22Rv1 (cell line): ENCODE data around the gene VSTM2B.

Source experiments
- H3K27ac ChIP-seq: fragments of 450-650 bp; 2 replicates; pipeline ENCODE4 v1.5.1; 2017
- CTCF ChIP-seq: fragments of 450-650 bp; IDR thresholded peaks from 2 replicates; pipeline ENCODE4 v1.5.1; 2017; ENCODE audit warnings: mild to moderate bottlenecking
- ZFX ChIP-seq: fragments of 450-650 bp; IDR thresholded peaks from 2 replicates; pipeline ENCODE4 v1.6.1; 2017; ENCODE audit warnings: antibody characterized with exemption, borderline replicate concordance

Gene VSTM2B

GRCh38 chr19:29503785-29504184 is 22.0 kb upstream of the VSTM2B start:
- TF ChIP-seq CTCF (no peak), ZFX (no peak)
- no peak overlapping the region for H3K27ac ChIP-seq

- no peak for TF ChIP-seq ZFX
- no peak for TF ChIP-seq CTCF
- no peak overlapping the region for H3K27ac ChIP-seq
These were observed 21.3 kb upstream of the VSTM2B start for GRCh38 chr19:29504454-29504853.

- no peak overlapping the region for H3K27ac ChIP-seq
- TF ChIP-seq CTCF (no peak), ZFX (no peak)
These were observed 20.5 kb upstream of the VSTM2B start for GRCh38 chr19:29505097-29505824.

GRCh38 chr19:29506619-29506911 is 19.2 kb upstream of the VSTM2B start:
- TF ChIP-seq ZFX: no peak
- TF ChIP-seq CTCF: no peak
- no peak overlapping the region for H3K27ac ChIP-seq

- TF ChIP-seq CTCF (no peak), ZFX (no peak)
- no peak overlapping the region for H3K27ac ChIP-seq
These were observed 18.5 kb upstream of the VSTM2B start for GRCh38 chr19:29507081-29507860.

- no peak overlapping the region for H3K27ac ChIP-seq
- TF ChIP-seq CTCF: no peak
- no peak for TF ChIP-seq ZFX
These were observed 17.6 kb upstream of the VSTM2B start for GRCh38 chr19:29508181-29508580.

- H3K27ac ChIP-seq: no peak overlapping the region
- TF ChIP-seq ZFX (no peak), CTCF (no peak)
These were observed 16.3 kb upstream of the VSTM2B start for GRCh38 chr19:29509456-29509855.
